Measurements from ENCODE around the gene SIL1. TPM values are rescaled to one million over a fixed set of nuclear protein-coding genes. Genes with fewer than 3 reads are reported as not detected.
A peak's percentile ranks its signal among the peaks of the same experiment; 100 is the strongest.

SIL1 gene
- total RNA-seq, 1 donor from 2014 or later, result 41.6 TPM

DNA sequence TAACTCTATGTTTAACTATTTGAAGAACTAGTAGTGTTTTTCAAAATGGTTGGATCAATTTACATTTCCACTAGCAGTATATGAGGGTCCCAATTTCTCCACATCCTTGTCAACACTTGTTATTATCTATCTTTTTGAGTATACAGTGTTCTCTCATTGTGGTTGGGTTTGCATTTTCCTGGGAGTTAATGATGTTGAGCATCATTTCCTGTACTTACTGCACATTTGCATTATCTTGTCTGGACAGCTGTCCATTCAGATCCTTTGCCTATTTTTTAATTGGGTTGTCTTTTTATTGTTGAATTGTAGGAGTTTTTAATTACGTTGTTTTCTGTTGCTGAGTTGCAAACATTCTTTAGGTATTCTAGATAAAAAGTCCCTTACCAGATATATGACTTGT is 219.6 kb downstream of the SIL1 start:
- H3K27ac ChIP-seq (ENCODE audit: low read depth, low read length), result peak overlapping the region; percentile 12
- Mint-ChIP-seq H3K9me3 (ENCODE audit: unreplicated experiment) (peaks cover 2% of the 10 kb centered on the region), H3K27me3 (ENCODE audit: low read depth, unreplicated experiment) (no peaks in the 10 kb centered on the region), H3K27ac (ENCODE audit: unreplicated experiment) (peak overlapping the region; percentile 84), H3K4me1 (ENCODE audit: low read depth, unreplicated experiment) (peaks cover 65% of the 10 kb centered on the region), H3K4me3 (ENCODE audit: unreplicated experiment) (no peak overlapping the region), H3K36me3 (ENCODE audit: low read depth, unreplicated experiment) (peaks cover 15% of the 10 kb centered on the region)
- DNase-seq (ENCODE audit: low read depth) (no peak), FAIRE-seq (no peak)
- H3K4me1 ChIP-seq (ENCODE audit: insufficient read depth, low read length), result peaks cover 42% of the 10 kb centered on the region
- H3K4me2 ChIP-seq (ENCODE audit: low read length), result peak overlapping the region; percentile 34
- no peak overlapping the region for H3K9ac ChIP-seq (ENCODE audit: low read length)
- no peaks in the 10 kb centered on the region for H3K79me2 ChIP-seq (ENCODE audit: insufficient read depth, low read length)
- no peaks in the 10 kb centered on the region for H3K36me3 ChIP-seq (ENCODE audit: insufficient read depth, low read length)
- no peaks in the 10 kb centered on the region for H4K20me1 ChIP-seq (ENCODE audit: insufficient read depth, low read length)
- no peaks in the 10 kb centered on the region for H3K27me3 ChIP-seq (ENCODE audit: insufficient read depth, low read length)
- H3K4me3 ChIP-seq (ENCODE audit: insufficient read depth, low read depth, low read length), result no peak overlapping the region
- H3K9me3 ChIP-seq (ENCODE audit: insufficient read depth, low read depth, low read length), result no peaks in the 10 kb centered on the region
- no peak for TF ChIP-seq EZH2 (IDR thresholded peaks at IDR 0.05; ENCODE audit: insufficient read depth, low read length)
- TF ChIP-seq, protein P1, sequence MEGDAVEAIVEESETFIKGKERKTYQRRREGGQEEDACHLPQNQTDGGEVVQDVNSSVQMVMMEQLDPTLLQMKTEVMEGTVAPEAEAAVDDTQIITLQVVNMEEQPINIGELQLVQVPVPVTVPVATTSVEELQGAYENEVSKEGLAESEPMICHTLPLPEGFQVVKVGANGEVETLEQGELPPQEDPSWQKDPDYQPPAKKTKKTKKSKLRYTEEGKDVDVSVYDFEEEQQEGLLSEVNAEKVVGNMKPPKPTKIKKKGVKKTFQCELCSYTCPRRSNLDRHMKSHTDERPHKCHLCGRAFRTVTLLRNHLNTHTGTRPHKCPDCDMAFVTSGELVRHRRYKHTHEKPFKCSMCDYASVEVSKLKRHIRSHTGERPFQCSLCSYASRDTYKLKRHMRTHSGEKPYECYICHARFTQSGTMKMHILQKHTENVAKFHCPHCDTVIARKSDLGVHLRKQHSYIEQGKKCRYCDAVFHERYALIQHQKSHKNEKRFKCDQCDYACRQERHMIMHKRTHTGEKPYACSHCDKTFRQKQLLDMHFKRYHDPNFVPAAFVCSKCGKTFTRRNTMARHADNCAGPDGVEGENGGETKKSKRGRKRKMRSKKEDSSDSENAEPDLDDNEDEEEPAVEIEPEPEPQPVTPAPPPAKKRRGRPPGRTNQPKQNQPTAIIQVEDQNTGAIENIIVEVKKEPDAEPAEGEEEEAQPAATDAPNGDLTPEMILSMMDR (IDR thresholded peaks at IDR 0.05; ENCODE audit: insufficient read depth, low read depth, low read length), result no peak
- no peak overlapping the region for H2AFZ ChIP-seq (ENCODE audit: low read depth, low read length)

- H3K4me1 Mint-ChIP-seq (ENCODE audit: low read depth, unreplicated experiment), result peaks cover 64% of the 10 kb centered on the region
- H3K9me3 Mint-ChIP-seq (ENCODE audit: unreplicated experiment), result peaks cover 2% of the 10 kb centered on the region
- Histone ChIP-seq H3K27ac (ENCODE audit: low read depth, low read length) (peak overlapping the region; percentile 12), H3K4me1 (ENCODE audit: insufficient read depth, low read length) (peaks cover 42% of the 10 kb centered on the region), H3K4me2 (ENCODE audit: low read length) (peak overlapping the region; percentile 34), H3K9ac (ENCODE audit: low read length) (no peak overlapping the region), H2AFZ (ENCODE audit: low read depth, low read length) (no peak overlapping the region), H3K27me3 (ENCODE audit: insufficient read depth, low read length) (no peaks in the 10 kb centered on the region), H4K20me1 (ENCODE audit: insufficient read depth, low read length) (no peaks in the 10 kb centered on the region), H3K79me2 (ENCODE audit: insufficient read depth, low read length) (no peaks in the 10 kb centered on the region), H3K9me3 (ENCODE audit: insufficient read depth, low read depth, low read length) (no peaks in the 10 kb centered on the region), H3K36me3 (ENCODE audit: insufficient read depth, low read length) (no peaks in the 10 kb centered on the region), H3K4me3 (ENCODE audit: insufficient read depth, low read depth, low read length) (no peak overlapping the region)
- H3K27me3 Mint-ChIP-seq (ENCODE audit: low read depth, unreplicated experiment), result no peaks in the 10 kb centered on the region
- no peak for TF ChIP-seq EZH2 (IDR thresholded peaks at IDR 0.05; ENCODE audit: insufficient read depth, low read length)
- TF ChIP-seq, protein P1 (IDR thresholded peaks at IDR 0.05; ENCODE audit: insufficient read depth, low read depth, low read length), result no peak
- FAIRE-seq (peak; percentile 17), DNase-seq (ENCODE audit: low read depth) (peak; percentile 52)
- peak overlapping the region; percentile 84 for H3K27ac Mint-ChIP-seq (ENCODE audit: unreplicated experiment)
- H3K36me3 Mint-ChIP-seq (ENCODE audit: low read depth, unreplicated experiment), result peaks cover 11% of the 10 kb centered on the region
- H3K4me3 Mint-ChIP-seq (ENCODE audit: unreplicated experiment), result no peak overlapping the region
These were observed 220.1 kb downstream of the SIL1 start for GRCh38 chr5:138978080-138978479.

DNA sequence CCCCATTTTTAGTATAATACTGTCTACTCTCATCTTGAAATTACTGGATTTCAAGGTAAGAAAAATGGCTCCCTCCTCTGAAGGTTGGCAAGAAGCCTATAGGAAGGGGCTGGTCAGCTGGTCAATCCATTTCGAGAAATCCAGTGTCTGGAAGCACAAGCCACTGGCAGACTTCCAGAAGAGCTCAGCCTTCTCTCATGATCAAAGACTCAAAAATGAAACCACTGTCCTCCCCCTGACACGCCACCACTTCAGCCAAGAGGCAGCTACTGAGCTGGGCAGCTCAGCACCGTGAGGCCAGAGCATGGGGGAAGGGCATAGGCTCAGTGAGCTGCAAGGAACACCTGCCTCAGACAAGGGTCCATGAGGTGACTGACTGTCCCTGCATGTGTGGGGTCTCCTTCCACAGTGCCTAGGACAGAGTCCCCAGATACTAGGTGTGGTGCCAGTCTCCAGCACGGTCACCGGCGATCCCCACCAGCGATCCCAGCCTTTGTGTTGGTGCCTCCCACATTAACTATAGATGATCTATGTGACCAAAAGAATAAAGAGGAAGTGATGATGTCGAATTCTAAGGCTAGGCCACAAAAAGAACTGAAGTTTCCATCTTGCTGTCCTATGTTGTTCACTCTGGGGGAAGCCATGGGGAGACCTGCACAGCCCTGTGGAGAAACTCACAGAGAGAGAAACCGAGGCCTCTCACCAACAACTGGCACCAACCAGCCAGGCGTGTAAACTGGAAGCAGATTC is 222.9 kb downstream of the SIL1 start:
- peaks cover 50% of the 10 kb centered on the region for H3K4me1 Mint-ChIP-seq (ENCODE audit: low read depth, unreplicated experiment)
- H3K79me2 ChIP-seq (ENCODE audit: insufficient read depth, low read length), result no peaks in the 10 kb centered on the region
- no peak overlapping the region for H3K4me3 ChIP-seq (ENCODE audit: insufficient read depth, low read depth, low read length)
- peak overlapping the region; percentile 53 for H3K27ac ChIP-seq (ENCODE audit: low read depth, low read length)
- no peak overlapping the region for H3K4me3 Mint-ChIP-seq (ENCODE audit: unreplicated experiment)
- TF ChIP-seq, protein P1 (IDR thresholded peaks at IDR 0.05; ENCODE audit: insufficient read depth, low read depth, low read length), result no peak
- TF ChIP-seq EZH2 (IDR thresholded peaks at IDR 0.05; ENCODE audit: insufficient read depth, low read length), result no peak
- peaks cover 27% of the 10 kb centered on the region for H3K4me1 ChIP-seq (ENCODE audit: insufficient read depth, low read length)
- H3K9me3 ChIP-seq (ENCODE audit: insufficient read depth, low read depth, low read length), result no peaks in the 10 kb centered on the region
- no peaks in the 10 kb centered on the region for H3K27me3 Mint-ChIP-seq (ENCODE audit: low read depth, unreplicated experiment)
- FAIRE-seq (no peak), DNase-seq (ENCODE audit: low read depth) (peak; percentile 84)
- no peak overlapping the region for H3K9ac ChIP-seq (ENCODE audit: low read length)
- no peak overlapping the region for H2AFZ ChIP-seq (ENCODE audit: low read depth, low read length)
- peak overlapping the region; percentile 42 for H3K4me2 ChIP-seq (ENCODE audit: low read length)
- H3K36me3 ChIP-seq (ENCODE audit: insufficient read depth, low read length), result no peaks in the 10 kb centered on the region
- H3K27me3 ChIP-seq (ENCODE audit: insufficient read depth, low read length), result no peaks in the 10 kb centered on the region
- H3K9me3 Mint-ChIP-seq (ENCODE audit: unreplicated experiment), result no peaks in the 10 kb centered on the region
- H3K27ac Mint-ChIP-seq (ENCODE audit: unreplicated experiment), result peak overlapping the region; percentile 90
- H3K36me3 Mint-ChIP-seq (ENCODE audit: low read depth, unreplicated experiment), result peaks cover 4% of the 10 kb centered on the region
- H4K20me1 ChIP-seq (ENCODE audit: insufficient read depth, low read length), result no peaks in the 10 kb centered on the region
